ENCODE data around the gene OR2F1. TPM values are rescaled to one million over a fixed set of nuclear protein-coding genes. Genes with fewer than 3 reads are reported as not detected.

OR2F1 gene
- total RNA-seq, result not detected

GRCh38 chr7:143954544-143954943, at the start of gene OR2F1:
TSS of gene OR2F1 (plus strand) at chr7:143954844. CDS start at chr7:143959971, 5,127 bp downstream.
- no peaks in the 10 kb centered on the region for H3K36me3 ChIP-seq
- H3K9me3 ChIP-seq, result no peaks in the 10 kb centered on the region
- DNase-seq (ENCODE audit: low spot score in 2 of 2), result no peak
- WGBS, result 77% methylated on average over 3 of the region's 3 CpGs
- TF ChIP-seq POLR2AphosphoS5 (IDR thresholded peaks at IDR 0.05) (no peak), CTCF (IDR thresholded peaks at IDR 0.05) (no peak), EP300 (IDR thresholded peaks at IDR 0.05) (no peak), POLR2A (IDR thresholded peaks at IDR 0.05) (no peak)
- H3K27ac ChIP-seq, result no peak within 1 kb of the TSS
- no peaks in the 10 kb centered on the region for H3K4me1 ChIP-seq
- no peak within 1 kb of the TSS for H3K4me3 ChIP-seq
- H3K27me3 ChIP-seq, result no peaks in the 10 kb centered on the region

- no peak overlapping the region for H3K27ac ChIP-seq
These were observed 49.1 kb upstream of the OR2F1 start for GRCh38 chr7:143905509-143905908.

GRCh38 chr7:143906151-143906550, 48.5 kb upstream of the OR2F1 start:
- TF ChIP-seq POLR2AphosphoS5 (IDR thresholded peaks at IDR 0.05) (no peak), CTCF (IDR thresholded peaks at IDR 0.05) (no peak), POLR2A (IDR thresholded peaks at IDR 0.05) (no peak)
- no peak overlapping the region for H3K27ac ChIP-seq
- DNase-seq (ENCODE audit: low spot score in 2 of 2), result no peak
- no peak overlapping the region for H3K4me3 ChIP-seq
- H3K27me3 ChIP-seq, result no peaks in the 10 kb centered on the region
- WGBS, result 77% methylated on average over 9 of the region's 9 CpGs
- H3K36me3 ChIP-seq, result no peaks in the 10 kb centered on the region
- peaks cover 7% of the 10 kb centered on the region for H3K4me1 ChIP-seq
- no peaks in the 10 kb centered on the region for H3K9me3 ChIP-seq

More at GRCh38 chr7:143905509-143905908, 49.1 kb upstream of the OR2F1 start:
- no peak for DNase-seq (ENCODE audit: low spot score in 2 of 2)
- Histone ChIP-seq H3K36me3 (no peaks in the 10 kb centered on the region), H3K9me3 (no peaks in the 10 kb centered on the region), H3K4me1 (peaks cover 13% of the 10 kb centered on the region), H3K27me3 (no peaks in the 10 kb centered on the region), H3K4me3 (no peak overlapping the region)
- WGBS, result 85% methylated on average over 1 of the region's 1 CpG
- no peak for TF ChIP-seq EP300 (IDR thresholded peaks at IDR 0.05)
- no peak for TF ChIP-seq POLR2A (IDR thresholded peaks at IDR 0.05)
- TF ChIP-seq POLR2AphosphoS5 (IDR thresholded peaks at IDR 0.05), result no peak
- no peak for TF ChIP-seq CTCF (IDR thresholded peaks at IDR 0.05)

- Histone ChIP-seq H3K27ac (no peak overlapping the region), H3K27me3 (no peaks in the 10 kb centered on the region), H3K9me3 (no peaks in the 10 kb centered on the region), H3K4me3 (no peak overlapping the region), H3K36me3 (no peaks in the 10 kb centered on the region), H3K4me1 (peaks cover 6% of the 10 kb centered on the region)
- TF ChIP-seq POLR2AphosphoS5 (IDR thresholded peaks at IDR 0.05) (no peak), CTCF (IDR thresholded peaks at IDR 0.05) (no peak), EP300 (IDR thresholded peaks at IDR 0.05) (no peak), POLR2A (IDR thresholded peaks at IDR 0.05) (no peak)
- 100% methylated on average over 5 of the region's 5 CpGs for WGBS
- no peak for DNase-seq (ENCODE audit: low spot score in 2 of 2)
These were observed 47.7 kb upstream of the OR2F1 start for GRCh38 chr7:143906895-143907294.

- WGBS, result 70% methylated on average over 5 of the region's 5 CpGs
- Histone ChIP-seq H3K4me3 (no peak overlapping the region), H3K4me1 (no peaks in the 10 kb centered on the region), H3K9me3 (no peaks in the 10 kb centered on the region), H3K27me3 (no peaks in the 10 kb centered on the region), H3K36me3 (no peaks in the 10 kb centered on the region), H3K27ac (no peak overlapping the region)
- DNase-seq (ENCODE audit: low spot score in 2 of 2), result no peak
- no peak for TF ChIP-seq POLR2A (IDR thresholded peaks at IDR 0.05)
- no peak for TF ChIP-seq POLR2AphosphoS5 (IDR thresholded peaks at IDR 0.05)
- TF ChIP-seq CTCF (IDR thresholded peaks at IDR 0.05), result no peak
- no peak for TF ChIP-seq EP300 (IDR thresholded peaks at IDR 0.05)
These were observed 46.5 kb upstream of the OR2F1 start for GRCh38 chr7:143908120-143908519.

Measured in suprapubic skin (tissue), 4 donors.